HG03066 (cell line): ENCODE measurements around the gene OLFML2A.
"Not testable (repeated sequence)": the region's sequence is repeated elsewhere in the genome, so short reads cannot be mapped to it uniquely, and the experiment has no call there.

Source experiments
- ATAC-seq: cut with Tn5 transposase; IDR thresholded peaks from one replicate; pipeline ENCODE4 v1.9.1; 2021; ENCODE audit warnings: low read depth; ENCODE audit not compliant: unreplicated experiment

The OLFML2A gene

GRCh38 chr9:124815601-124816000 lies 38.7 kb downstream of the OLFML2A start:
- ATAC-seq = no peak

- ATAC-seq = no peak
Measured at GRCh38 chr9:124818431-124819281, 41.7 kb downstream of the OLFML2A start.

- ATAC-seq = no peak
Measured at GRCh38 chr9:124820698-124821623, 44.0 kb downstream of the OLFML2A start.

- no peak for ATAC-seq
Measured at GRCh38 chr9:124828489-124829333, 51.8 kb downstream of the OLFML2A start.

- ATAC-seq = no peak
Measured at GRCh38 chr9:124829334-124829669, 52.4 kb downstream of the OLFML2A start.

- ATAC-seq = no peak
Measured at GRCh38 chr9:124830593-124830992, 53.7 kb downstream of the OLFML2A start.

- ATAC-seq = no peak
Measured at GRCh38 chr9:124831642-124832364, 54.9 kb downstream of the OLFML2A start.

GRCh38 chr9:124834591-124834990 lies 57.7 kb downstream of the OLFML2A start:
- no peak for ATAC-seq

GRCh38 chr9:124835026-124835557 lies 58.2 kb downstream of the OLFML2A start:
- no peak for ATAC-seq

- ATAC-seq = not testable (repeated sequence)
Measured at GRCh38 chr9:124838132-124838531, 61.2 kb downstream of the OLFML2A start.

- not testable (repeated sequence) for ATAC-seq
Measured at GRCh38 chr9:124838567-124839275, 61.8 kb downstream of the OLFML2A start.

GRCh38 chr9:124839612-124840299 lies 62.8 kb downstream of the OLFML2A start:
- no peak for ATAC-seq

- no peak for ATAC-seq
Measured at GRCh38 chr9:124840300-124840833, 63.4 kb downstream of the OLFML2A start.

- no peak for ATAC-seq
Measured at GRCh38 chr9:124841075-124841821, 64.3 kb downstream of the OLFML2A start.

GRCh38 chr9:124843456-124844034 lies 66.6 kb downstream of the OLFML2A start:
- ATAC-seq = no peak

- ATAC-seq = no peak
Measured at GRCh38 chr9:124844291-124844690, 67.4 kb downstream of the OLFML2A start.

GRCh38 chr9:124846467-124846866 lies 69.5 kb downstream of the OLFML2A start:
- ATAC-seq = not testable (repeated sequence)
